SK-N-SH (cell line): ENCODE measurements around the gene SETBP1.

Source experiments
- CHD2 ChIP-seq: fragments of 150-350 bp; IDR thresholded peaks from 2 replicates; pipeline ENCODE4 v1.6.1; 2018; ENCODE audit warnings: low read length; ENCODE audit not compliant: partially characterized antibody
- JUND ChIP-seq: IDR thresholded peaks from 2 replicates; pipeline ENCODE4 v1.4.0; 2012
- NFIC ChIP-seq: IDR thresholded peaks from 2 replicates; pipeline ENCODE4 v1.4.0; 2012; ENCODE audit warnings: borderline replicate concordance
- POLR2AphosphoS5 ChIP-seq: IDR thresholded peaks from 2 replicates; pipeline ENCODE4 v1.6.1; 2012; ENCODE audit warnings: low read depth, low read length
- RAD21 ChIP-seq: IDR thresholded peaks from 2 replicates; pipeline ENCODE4 v1.6.1; 2012; ENCODE audit warnings: mild to moderate bottlenecking, low read length
- SMC3 ChIP-seq: IDR thresholded peaks from 2 replicates; pipeline ENCODE4 v1.6.1; 2012; ENCODE audit warnings: low read depth, low read length, improper control_type of control experiment
- TAF1 ChIP-seq: IDR thresholded peaks from 2 replicates; pipeline ENCODE4 v1.6.1; 2012; ENCODE audit warnings: low read depth, mild to moderate bottlenecking, low read length, moderate library complexity, borderline replicate concordance
- YY1 ChIP-seq: IDR thresholded peaks from 2 replicates; pipeline ENCODE4 v1.4.0; 2012; ENCODE audit warnings: low read depth, mild to moderate bottlenecking
- TF ChIP-seq, protein P1 (sequence below): fragments of 200-600 bp; sonication (generic); IDR thresholded peaks from 2 replicates; pipeline ENCODE4 v1.6.1; 2017; ENCODE audit warnings: antibody characterized with exemption, mild to moderate bottlenecking, moderate library complexity
- TF ChIP-seq, protein P2 (sequence below): IDR thresholded peaks from 2 replicates; pipeline ENCODE4; 2012
- TF ChIP-seq, protein P3 (sequence below): fragments of 150-350 bp; IDR thresholded peaks from 2 replicates; pipeline ENCODE4 v1.6.1; 2017; ENCODE audit warnings: antibody characterized with exemption, low read length, low read depth, borderline replicate concordance

DNA sequence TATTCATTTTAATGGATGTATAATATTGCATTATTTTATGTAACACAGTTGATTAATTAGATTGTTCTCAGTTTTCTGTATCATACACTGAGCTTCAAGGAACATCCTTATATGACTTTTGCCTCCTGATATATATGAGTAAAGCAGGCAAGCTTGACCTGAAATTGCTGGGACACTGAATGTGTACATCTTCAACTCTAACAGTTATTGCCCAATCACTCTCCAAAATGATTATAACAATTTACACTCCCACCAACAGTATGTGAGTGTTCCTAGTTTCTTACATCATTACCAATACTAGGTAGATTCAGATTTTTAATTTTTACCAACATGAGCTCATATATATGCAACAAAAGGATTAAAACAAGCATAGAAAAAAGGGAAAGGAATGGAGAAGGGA lies 379.4 kb downstream of the SETBP1 start:
- TF ChIP-seq JUND = no peak
- TF ChIP-seq, protein P1, sequence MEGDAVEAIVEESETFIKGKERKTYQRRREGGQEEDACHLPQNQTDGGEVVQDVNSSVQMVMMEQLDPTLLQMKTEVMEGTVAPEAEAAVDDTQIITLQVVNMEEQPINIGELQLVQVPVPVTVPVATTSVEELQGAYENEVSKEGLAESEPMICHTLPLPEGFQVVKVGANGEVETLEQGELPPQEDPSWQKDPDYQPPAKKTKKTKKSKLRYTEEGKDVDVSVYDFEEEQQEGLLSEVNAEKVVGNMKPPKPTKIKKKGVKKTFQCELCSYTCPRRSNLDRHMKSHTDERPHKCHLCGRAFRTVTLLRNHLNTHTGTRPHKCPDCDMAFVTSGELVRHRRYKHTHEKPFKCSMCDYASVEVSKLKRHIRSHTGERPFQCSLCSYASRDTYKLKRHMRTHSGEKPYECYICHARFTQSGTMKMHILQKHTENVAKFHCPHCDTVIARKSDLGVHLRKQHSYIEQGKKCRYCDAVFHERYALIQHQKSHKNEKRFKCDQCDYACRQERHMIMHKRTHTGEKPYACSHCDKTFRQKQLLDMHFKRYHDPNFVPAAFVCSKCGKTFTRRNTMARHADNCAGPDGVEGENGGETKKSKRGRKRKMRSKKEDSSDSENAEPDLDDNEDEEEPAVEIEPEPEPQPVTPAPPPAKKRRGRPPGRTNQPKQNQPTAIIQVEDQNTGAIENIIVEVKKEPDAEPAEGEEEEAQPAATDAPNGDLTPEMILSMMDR = no peak
- TF ChIP-seq, protein P2, sequence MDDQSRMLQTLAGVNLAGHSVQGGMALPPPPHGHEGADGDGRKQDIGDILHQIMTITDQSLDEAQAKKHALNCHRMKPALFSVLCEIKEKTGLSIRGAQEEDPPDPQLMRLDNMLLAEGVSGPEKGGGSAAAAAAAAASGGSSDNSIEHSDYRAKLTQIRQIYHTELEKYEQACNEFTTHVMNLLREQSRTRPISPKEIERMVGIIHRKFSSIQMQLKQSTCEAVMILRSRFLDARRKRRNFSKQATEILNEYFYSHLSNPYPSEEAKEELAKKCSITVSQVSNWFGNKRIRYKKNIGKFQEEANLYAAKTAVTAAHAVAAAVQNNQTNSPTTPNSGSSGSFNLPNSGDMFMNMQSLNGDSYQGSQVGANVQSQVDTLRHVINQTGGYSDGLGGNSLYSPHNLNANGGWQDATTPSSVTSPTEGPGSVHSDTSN = no peak
- TF ChIP-seq, protein P3, sequence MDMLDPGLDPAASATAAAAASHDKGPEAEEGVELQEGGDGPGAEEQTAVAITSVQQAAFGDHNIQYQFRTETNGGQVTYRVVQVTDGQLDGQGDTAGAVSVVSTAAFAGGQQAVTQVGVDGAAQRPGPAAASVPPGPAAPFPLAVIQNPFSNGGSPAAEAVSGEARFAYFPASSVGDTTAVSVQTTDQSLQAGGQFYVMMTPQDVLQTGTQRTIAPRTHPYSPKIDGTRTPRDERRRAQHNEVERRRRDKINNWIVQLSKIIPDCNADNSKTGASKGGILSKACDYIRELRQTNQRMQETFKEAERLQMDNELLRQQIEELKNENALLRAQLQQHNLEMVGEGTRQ = no peak
- TF ChIP-seq TAF1 = no peak
- no peak for TF ChIP-seq CHD2
- no peak for TF ChIP-seq POLR2AphosphoS5
- TF ChIP-seq NFIC = no peak
- TF ChIP-seq RAD21 = no peak
- TF ChIP-seq YY1 = no peak
- no peak for TF ChIP-seq SMC3
